Activated naive CD8-positive, alpha-beta T cell treated with anti-CD3 and anti-CD28 coated beads for 36 hours (primary cell): ENCODE data around the gene CPLX4. TPM values are rescaled to one million over a fixed set of nuclear protein-coding genes. Genes with fewer than 3 reads are reported as not detected.

Experiments used
- DNase-seq: peaks from one replicate; pipeline ENCODE4 v3.0.0; 2021
- H3K27ac Mint-ChIP-seq: one replicate; pipeline ENCODE4 v1.8.0; 2022; ENCODE audit warnings: mild to moderate bottlenecking, moderate library complexity, mixed read lengths
- H3K27me3 Mint-ChIP-seq: one replicate; pipeline ENCODE4 v1.8.0; 2022; ENCODE audit warnings: mild to moderate bottlenecking, mixed read lengths
- H3K36me3 Mint-ChIP-seq: one replicate; pipeline ENCODE4 v1.8.0; 2021; ENCODE audit warnings: mild to moderate bottlenecking, mixed read lengths
- H3K4me1 Mint-ChIP-seq: one replicate; pipeline ENCODE4 v1.8.0; 2021; ENCODE audit warnings: mixed read lengths
- H3K4me3 Mint-ChIP-seq: one replicate; pipeline ENCODE4 v1.8.0; 2022; ENCODE audit warnings: mild to moderate bottlenecking, moderate library complexity, mixed read lengths
- H3K9me3 Mint-ChIP-seq: one replicate; pipeline ENCODE4 v1.8.0; 2022; ENCODE audit warnings: mixed read lengths
- total RNA-seq, 2 experiments: library from RNA; stranded (reverse); gene quantifications; one replicate each; pipeline ENCODE4 v1.2.3, GENCODE V29; 2021

CPLX4 gene
- total RNA-seq, 2 experiments from 2014 or later, result not detected

- peaks cover 54% of the 10 kb centered on the region for H3K27me3 Mint-ChIP-seq
- no peaks in the 10 kb centered on the region for H3K4me1 Mint-ChIP-seq
- DNase-seq, result no peak
- no peak overlapping the region for H3K27ac Mint-ChIP-seq
- H3K9me3 Mint-ChIP-seq, result no peaks in the 10 kb centered on the region
- H3K4me3 Mint-ChIP-seq, result no peak overlapping the region
- no peaks in the 10 kb centered on the region for H3K36me3 Mint-ChIP-seq
These were observed 71.7 kb downstream of the CPLX4 start for GRCh38 chr18:59246796-59247195.

Other genes starting within 250 kb of the CPLX4 start
- gene SEC11C, start 178.8 kb downstream of the CPLX4 start, total RNA-seq, result 10 to 100 TPM; 56.8 to 57.8 TPM
- gene GRP, start 98.5 kb downstream of the CPLX4 start, total RNA-seq, result not detected
- not detected for gene RAX, start 45.2 kb downstream of the CPLX4 start, total RNA-seq
- gene LMAN1, start 40.6 kb upstream of the CPLX4 start, total RNA-seq, result 100 to 1,000 TPM; 118 TPM